Measurements from ENCODE around the gene UBA6.
"Not testable (repeated sequence)": the region's sequence is repeated elsewhere in the genome, so short reads cannot be mapped to it uniquely, and the experiment has no call there.

Gene UBA6

DNA sequence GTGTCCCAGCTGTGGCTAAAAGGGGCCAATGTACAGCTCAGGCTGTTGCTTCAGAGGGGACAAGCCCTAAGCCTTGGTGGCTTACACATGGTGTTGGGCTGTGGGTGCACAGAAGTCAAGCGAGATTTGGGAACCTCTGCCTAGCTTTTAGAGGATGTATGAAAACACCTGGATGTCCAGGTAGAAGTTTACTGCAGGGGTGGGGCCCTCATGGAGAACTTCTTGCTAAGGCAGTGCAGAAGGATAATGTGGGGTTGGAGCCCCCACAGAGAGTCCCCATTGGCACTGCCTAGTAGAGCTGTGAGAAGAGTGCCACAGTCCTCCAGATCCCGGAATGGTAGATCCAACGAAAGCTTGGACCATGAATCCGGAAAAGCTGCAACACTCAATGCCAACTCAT, 40.5 kb downstream of the UBA6 start:
- DNase-seq, result no peak

DNA sequence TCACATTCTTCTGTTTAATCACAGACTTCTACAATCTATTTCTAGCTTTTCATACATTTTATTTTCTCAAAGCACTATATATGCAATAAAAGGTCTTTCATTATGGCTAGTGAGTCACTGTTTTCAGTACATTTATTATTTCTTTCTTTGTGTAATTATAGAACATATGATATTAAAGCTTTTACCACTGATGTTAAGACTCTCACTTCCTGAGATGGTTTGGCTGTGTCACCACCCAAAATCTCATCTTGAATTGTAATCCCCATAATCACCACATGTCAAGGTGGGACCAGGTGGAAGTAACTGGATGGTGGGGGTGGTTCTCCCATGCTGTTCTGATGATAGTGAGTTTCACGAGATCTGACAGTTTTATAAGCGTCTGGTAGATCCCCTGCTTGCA, 41.9 kb downstream of the UBA6 start:
- DNase-seq, result no peak

DNA sequence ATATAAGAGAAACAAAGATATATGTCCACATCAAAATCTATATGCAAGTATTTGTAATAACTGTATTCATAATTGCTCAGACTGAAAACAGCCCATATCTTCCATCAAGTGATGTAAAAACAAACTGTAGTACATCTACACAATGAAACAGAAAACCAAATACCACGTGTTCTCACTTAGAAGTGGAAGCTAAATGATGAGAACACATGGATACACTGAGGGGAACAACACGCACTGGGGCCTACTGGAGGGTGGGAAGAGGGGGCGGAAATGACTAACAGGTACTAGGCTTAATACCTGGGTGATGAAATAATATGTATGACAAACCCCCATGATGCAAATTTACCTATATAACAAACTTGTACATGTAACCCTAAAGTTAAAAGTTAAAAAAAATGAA, 42.7 kb downstream of the UBA6 start:
- DNase-seq, result no peak

DNA sequence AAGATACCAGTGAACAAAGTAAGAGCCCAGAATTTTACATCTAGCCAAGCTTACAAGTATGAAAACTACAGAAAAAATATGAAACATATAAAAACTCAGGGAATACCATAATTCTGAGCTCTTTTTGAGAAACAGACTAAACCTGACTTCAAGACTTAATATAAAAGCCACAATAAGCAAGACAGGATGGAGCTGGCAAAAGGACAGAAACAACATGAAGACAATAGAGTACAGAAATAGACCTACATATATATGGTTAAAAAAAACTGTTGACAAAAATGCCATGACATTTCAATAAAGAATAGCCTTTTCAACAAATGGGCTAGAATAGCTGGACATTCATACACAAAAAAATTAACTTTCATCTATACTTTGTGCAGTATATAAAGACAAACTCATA, 49.4 kb downstream of the UBA6 start:
- DNase-seq, result no peak

DNA sequence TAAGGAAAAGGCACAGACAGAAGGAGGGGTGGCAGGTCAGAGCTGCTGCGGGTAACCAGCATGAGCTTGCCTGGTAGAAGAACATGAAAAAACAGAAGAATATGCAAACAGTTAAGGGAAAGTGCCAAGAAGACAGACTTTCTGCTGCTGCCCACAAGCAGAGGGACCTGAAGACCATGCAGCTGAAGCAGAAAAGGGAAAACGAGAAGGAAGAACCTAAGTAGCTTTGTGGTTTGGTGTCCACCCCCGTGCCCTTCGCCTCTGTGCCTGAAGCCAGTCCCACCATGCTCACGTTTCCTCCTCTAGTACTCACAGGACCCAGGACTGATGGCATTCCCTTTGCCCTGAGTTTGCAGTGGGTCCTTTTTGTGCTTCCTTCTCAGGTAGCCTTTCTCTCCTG, 62.8 kb downstream of the UBA6 start:
- DNase-seq, result no peak

DNA sequence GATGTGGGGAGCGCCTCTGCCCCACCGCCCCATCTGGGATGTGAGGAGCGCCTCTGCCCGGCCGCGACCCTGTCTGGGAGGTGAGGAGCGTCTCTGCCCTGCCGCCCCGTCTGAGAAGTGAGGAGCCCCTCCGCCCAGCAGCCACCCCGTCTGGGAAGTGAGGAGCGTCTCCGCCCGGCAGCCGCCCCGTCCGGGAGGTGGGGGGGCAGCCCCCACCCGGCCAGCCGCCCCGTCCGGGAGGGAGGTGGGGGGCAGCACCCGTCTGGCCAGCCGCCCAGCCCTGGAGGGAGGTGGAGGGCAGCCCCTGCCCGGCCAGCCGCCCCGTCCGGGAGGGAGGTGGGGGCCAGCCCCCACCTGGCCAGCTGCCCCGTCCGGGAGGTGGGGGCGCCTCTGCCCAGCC, 64.0 kb downstream of the UBA6 start:
- not testable (repeated sequence) for DNase-seq

DNA sequence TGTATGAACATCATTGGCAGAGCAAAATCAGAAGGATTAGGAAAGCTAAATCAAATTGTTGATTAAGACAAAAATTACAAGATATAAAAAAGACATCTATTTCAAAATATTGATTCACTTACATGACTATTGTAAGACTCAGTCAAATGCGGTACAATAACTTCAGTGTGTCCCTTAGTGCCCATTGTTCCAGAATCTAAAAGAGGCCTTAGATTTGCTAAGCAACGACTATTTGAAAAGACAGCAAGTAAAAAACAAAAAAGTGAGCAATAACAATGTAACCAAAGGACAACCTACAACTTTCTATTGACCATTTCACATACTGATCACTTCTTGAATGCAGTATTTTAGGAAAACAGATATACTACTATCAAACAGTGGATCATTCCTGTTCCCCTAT, 65.6 kb downstream of the UBA6 start:
- DNase-seq, result no peak

DNA sequence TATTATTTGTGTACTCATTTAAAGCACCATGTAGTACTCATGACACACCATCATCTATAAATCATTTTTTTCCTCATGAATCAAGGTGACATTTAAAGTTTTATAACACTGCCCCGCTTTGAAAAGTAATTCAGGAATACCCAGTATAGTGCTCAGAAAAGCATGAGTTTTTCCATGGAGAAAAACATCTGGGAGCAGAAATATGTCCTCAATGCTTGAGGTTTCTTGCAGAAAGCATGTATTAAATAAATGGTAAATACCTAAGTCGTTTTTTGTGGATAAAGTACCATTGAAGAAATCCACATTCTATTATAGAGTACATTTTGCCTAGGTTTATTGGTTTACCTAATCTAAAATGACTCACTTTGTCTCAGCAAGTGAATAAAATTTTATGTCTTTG, 66.2 kb downstream of the UBA6 start:
- no peak for DNase-seq

DNA sequence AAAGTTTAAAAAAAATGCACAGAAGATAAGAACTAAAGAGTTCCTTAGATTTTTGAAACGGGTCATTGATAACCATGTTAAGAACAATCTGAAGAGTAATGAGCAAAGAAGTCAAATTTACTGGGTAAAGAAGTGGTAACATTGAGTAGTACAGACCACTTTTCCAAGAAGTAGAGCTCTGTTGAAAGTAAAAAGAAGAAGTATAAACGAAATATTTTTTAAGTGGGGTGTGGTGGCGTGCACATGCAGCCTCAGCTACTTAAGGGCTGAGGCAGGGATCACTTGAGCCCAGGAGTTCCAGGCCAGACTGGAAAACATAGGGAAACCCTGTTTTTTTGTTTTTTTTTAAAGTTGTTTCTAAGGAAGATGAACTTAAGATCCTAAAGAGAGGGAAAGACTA, 68.5 kb downstream of the UBA6 start:
- DNase-seq, result no peak

DNA sequence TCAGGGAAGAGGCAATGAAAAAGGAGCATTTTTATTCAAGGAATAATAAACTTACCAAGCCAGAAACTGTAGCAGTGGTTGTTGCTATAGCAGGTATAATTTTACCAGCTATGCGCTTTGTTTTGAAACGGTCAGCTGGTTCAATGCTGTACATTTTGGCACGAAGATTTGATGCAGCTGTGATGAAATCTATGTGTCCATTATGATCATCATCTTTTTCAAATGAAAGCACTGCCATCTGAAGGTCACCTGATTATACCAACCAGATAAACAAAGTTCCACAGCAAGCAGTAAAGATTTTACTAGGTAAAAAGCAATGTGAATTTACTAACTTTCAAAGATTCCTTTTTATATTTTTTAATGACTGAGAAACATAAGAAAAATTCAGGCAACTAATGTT, 76.0 kb downstream of the UBA6 start:
- no peak for DNase-seq

DNA sequence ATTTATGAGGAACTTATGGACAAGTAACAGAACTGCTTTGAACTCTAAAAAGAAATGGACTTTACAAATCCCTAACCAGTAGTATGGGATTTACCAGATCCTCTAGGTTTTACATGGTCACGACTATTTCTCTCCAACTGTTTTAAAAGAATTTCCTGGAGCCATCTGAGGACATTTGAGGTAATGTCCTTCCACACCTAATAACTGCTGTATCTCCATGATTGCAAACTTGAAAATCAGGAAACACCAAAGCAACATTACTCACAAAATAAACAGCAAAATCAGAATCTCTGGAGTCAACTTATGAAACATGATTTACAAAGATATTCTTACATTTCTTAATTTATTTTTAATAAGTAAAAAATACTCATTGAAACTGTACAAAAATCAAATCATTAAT, 84.5 kb downstream of the UBA6 start:
- DNase-seq, result no peak

DNA sequence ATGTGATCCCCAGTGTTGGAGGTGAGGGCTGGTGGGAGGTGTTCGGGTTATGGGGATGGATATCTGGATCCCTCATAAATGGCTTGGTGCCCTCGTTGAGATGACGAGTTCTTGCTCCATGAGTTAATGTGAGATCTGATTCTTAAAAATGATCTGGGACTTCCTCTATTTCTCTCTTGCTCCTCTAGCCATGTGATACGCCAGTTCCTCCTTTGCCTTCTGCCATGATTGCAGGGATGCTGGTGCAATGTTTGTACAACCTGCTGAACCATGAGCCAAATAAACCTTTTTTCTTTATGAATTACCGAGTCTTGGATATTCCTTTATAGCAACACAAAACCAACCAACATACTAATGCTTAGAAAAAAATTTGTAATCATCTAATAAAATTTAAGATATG, 85.8 kb downstream of the UBA6 start:
- no peak for DNase-seq

DNA sequence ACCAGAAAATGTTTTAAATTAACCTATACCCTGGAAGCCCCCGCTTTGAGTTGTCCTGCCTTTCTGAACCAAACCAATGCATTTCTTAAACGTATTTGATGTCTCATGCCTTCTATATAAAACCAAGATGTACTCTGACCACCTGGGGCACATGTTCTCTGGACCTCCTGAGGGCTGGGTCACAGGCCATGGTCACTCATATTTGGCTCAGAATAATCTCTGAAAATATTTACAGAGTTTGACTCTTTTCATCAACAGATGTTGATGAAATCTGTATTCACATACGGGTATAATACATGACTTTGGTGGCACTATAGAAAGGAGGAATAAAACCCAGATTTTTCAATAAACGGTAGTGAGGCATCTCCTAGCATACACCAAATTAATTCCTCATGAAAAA, 86.8 kb downstream of the UBA6 start:
- DNase-seq, result no peak

DNA sequence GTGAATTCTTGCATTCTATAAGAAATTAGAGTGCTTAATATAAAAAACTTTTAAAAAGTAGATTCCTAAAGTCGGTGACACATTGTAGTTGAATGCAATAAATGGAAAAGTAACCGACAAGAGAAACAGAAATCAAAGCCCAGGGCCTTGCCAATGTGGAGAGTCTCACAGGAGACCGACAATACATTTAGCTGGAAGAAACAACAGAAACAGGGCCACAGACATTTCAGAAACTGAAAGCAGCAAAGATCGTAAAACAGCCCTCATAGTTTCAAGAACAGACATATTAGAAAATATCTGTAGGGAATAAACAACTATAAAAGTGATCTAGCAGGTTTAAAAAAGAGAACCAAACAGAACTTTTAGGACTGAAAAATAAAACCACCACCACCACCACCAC, 92.9 kb downstream of the UBA6 start:
- no peak for DNase-seq

DNA sequence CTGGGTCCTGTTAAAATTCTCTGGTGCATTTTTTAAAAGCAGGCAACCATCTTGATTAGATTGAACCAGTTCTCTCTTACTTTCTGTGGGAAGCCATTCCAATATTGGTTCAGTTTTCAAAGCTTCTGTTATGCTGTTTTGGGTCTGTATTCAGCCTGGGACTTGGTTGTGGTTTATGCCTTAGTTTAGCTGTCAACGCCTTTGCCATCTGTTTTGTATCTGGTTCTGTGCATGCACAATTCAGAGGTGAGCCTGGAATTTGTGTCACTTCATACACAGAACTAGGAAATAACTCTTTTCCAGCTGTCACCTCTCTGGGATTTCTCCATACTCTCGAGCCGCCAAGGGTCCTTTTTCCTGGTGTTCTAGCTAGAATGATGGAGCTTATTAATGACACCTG, 96.2 kb downstream of the UBA6 start:
- DNase-seq, result no peak

DNA sequence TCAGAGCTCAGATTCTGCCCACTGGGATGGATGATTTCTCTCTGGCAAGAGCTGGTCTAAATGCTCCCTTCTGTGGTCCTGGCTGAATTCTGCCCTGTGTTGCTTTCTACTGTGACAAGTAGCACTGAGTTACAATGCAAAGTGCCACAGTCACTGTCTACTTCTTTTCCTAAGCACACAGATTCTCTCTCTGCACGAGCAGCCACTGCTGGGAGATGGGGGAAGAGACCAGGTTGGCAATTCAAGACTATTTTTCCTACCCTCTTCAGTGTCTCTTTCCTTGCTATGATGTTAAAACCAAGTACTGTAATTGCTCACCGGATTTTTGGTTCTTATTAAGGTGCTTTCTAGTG, 97.0 kb downstream of the UBA6 start:
- DNase-seq, result no peak

DNA sequence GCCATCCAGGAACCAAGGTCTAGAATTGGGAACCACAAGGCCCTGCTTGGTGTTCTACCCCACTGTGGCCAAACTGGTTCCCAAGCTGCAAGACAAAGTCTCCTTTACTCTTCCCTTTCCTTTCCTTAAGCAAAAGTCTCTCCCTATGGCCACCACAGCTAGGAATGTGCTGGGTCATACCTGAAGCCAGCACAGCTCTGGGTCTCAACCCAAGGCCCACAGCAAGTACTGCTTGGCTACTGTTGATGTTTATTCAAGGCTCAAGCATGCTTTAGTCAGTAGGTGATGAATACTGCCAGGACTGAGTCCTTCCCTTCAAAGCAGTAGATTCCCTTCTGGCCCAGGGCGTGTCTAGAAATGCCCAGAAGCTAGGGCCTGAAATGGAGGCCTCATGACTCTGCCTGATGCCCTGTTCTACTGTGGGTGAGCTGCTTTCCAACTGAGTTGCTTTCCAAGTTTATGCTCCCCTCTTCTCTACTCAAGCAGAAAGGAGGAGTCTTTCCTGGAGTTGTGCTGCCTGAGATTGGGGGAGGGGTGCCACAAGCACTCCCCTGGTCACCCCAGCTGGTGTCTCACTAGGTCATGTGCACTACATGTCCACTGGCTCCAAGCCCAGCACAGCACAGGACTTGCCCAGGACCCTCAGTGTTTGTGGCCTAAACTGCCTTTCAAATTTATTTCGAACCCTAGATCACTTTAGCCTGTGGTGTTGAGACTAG, 97.5 kb downstream of the UBA6 start:
- DNase-seq, result no peak

DNA sequence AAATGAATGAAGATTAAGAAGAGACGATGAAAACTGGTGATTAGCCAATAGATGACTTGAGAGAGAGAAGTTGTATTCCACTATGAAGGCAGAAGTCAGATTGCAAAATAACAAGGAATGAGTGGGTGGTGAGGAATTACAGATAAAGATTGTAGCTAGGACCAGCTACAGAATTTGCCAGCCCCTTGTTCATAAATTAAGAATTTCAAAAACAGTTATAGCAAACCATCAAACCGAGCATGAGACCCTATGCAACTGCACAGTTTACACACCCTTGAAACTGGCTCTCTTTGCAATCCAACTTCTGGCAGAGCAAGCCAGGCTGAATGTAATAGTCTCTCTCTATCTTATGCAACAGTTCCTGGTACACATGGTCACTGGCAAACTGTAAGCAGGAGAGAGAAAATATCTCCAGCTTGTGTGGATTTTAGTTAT, 107.2 kb downstream of the UBA6 start:
- no peak for DNase-seq

DNA sequence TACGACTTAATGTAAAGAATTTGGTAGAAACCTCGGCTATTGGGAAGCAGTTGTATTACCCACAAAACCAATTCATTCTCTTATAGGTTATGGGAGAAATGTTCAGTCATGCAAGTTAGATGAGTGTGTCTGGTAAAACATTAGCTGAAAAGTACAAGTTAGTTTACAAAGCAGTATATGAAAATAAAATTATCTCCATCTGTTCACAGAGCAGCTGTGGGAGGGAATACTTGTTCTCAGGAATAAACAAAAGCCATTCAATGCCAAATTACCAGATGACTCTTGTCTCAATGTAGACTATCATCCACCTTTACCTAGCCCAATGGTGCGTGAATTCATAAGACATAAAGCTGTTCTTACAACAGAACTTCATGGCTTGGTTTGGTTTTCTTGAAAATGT, 113.8 kb downstream of the UBA6 start:
- DNase-seq, result no peak

DNA sequence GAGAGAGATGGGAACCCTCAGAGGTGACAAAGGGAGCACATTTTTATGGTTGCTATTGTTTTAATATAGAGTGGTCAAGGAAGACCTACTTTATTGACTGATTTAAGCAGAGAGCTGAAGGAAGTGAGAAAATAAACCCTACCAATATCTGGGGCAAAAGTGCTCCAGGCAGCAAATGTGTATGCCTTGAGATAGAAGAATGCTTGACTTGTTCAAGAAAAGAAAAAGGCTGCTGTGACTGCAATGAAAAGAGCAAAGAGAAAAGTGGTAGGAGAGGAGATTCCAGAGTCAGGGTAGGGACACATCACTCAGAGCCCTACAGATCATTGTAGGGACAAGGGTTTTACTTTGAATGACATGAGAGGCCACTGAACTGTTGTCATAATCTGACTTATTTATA, 116.5 kb downstream of the UBA6 start:
- DNase-seq, result no peak

DNA sequence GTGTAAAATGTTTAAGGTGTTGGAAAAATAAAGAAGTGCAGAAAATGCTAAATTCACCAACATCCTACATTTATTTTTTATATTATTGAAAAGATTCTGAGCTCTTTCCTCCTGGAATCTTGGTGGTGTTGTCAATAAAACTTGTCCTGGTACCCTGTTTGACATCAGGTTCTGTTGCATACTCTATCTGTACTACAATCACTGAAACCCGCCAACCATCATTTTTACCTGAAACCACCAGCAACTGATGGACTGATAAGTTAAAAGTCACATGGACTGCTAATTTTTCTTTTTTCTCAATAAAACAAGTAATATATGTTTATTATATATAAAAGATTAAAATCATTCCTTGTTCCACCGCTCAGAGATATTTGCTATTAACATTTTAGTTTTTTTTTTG, 119.0 kb downstream of the UBA6 start:
- DNase-seq, result no peak

DNA sequence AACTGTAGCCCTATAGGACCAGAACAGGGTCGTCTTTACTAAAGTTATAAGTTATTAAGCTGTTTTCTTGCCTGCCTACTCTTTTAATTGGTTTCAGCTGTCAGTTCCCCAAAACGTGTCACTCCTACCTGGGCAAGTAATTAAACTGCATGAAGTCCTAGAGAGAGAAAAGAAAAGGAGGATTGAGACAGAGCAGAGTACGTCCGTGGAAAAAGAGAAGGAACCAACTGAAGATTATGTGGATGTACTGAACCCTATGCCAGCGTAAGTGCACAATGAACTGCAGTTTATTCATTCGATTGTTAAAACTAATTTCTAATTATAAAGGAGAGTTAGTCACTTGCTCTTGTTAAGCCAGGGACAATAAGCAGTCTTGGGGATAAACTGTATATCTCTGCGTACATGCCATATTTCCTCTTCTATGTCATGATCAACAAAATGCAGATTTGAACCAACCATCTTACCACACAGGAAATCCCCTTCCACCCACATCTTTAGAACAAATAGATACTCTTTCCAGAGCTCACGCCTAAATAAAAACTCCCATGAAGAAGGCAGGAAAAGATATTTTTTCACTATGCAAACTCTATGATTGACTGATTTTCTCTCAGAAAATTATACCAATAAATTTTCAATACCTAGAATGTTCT, 119.6 kb downstream of the UBA6 start:
- DNase-seq, result no peak

DNA sequence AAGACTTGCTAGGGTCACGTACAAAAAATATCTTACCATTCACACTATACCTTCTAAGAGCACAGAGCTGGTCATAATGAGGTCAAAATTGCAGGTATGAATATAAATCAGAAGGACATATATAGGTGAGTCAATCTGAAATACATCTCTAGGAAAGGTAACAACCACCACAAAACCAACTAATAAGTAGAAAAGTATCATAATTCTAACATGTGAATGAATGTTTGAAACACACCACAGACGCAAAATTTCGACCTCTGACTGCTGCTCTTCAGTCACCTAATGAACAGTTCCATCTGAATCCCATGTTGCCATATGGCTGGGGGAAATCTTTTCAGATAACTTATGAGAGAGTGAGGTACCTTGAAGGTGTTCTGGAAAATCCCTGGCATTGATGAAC, 120.4 kb downstream of the UBA6 start:
- no peak for DNase-seq

DNA sequence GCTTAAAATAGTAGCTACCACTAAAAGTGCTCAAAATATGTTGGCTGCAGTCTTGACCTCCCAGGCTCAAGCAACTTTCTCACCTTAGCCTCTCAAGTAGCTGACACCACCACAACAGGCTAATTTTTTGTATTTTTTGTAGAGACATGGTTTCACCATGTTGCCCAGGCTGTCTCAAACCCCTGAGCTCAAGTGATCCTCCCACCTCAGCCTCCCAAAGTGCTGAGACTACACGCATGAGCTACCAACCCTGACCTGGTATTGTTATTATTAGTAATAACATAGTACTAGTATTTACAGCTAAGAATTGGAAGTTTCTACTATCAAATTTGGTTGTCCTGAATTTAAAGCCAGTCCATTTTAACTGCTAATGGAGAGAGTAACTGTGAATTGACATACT, 124.4 kb downstream of the UBA6 start:
- DNase-seq, result no peak

DNA sequence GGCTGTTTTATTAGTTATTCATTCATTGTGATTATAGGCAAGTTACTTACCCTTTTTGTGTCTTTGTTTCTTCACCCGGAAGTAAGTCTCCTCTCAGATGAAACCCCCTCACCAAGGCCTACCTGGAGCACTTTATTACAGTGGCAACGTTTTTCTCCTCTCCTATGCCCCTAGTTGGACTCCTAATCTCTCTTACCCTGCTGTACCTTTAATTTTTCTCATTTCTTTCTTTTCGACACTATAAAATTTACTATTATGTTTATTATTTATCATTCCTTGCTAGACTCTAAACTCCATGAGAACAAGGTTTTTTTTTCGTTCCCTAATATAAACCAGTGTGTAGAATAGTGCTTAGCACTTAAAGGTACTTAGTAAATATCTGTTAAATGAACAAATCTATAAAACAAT, 124.9 kb downstream of the UBA6 start:
- no peak for DNase-seq
